Activated T-helper 17 cell treated with anti-CD3 and anti-CD28 coated beads, Interleukin-2, amount 50 U/mL, for 72 hours (primary cell): ENCODE results near the gene PCNX3. TPM values are rescaled to one million over a fixed set of nuclear protein-coding genes. Genes with fewer than 3 reads are reported as not detected.

Experiments
- ATAC-seq: fragments of 150-1000 bp; cut with Tn5 transposase; replicated peaks from 2 replicates; pipeline ENCODE4 v1.10.0; 2021; ENCODE audit warnings: mild to moderate bottlenecking, moderate library complexity
- H3K27ac Mint-ChIP-seq: one replicate; pipeline ENCODE4 v1.8.0; 2022; ENCODE audit warnings: mixed read lengths
- H3K27me3 Mint-ChIP-seq: one replicate; pipeline ENCODE4 v1.8.0; 2022; ENCODE audit warnings: mixed read lengths
- H3K36me3 Mint-ChIP-seq: one replicate; pipeline ENCODE4 v1.8.0; 2022; ENCODE audit warnings: low read depth, mild to moderate bottlenecking, mixed read lengths
- H3K4me1 Mint-ChIP-seq: one replicate; pipeline ENCODE4 v1.8.0; 2022; ENCODE audit warnings: mixed read lengths
- H3K4me3 Mint-ChIP-seq: one replicate; pipeline ENCODE4 v1.8.0; 2022; ENCODE audit warnings: mild to moderate bottlenecking, mixed read lengths
- H3K9me3 Mint-ChIP-seq: one replicate; pipeline ENCODE4 v1.8.0; 2022; ENCODE audit warnings: mixed read lengths
- total RNA-seq, 2 donors: library from RNA; stranded (reverse); gene quantifications; one replicate each; pipeline ENCODE4 v1.2.3, GENCODE V29; 2022

PCNX3 gene
- total RNA-seq, 2 donors from 2014 or later: 20.8 to 39.1 TPM

- H3K36me3 Mint-ChIP-seq: peaks cover 92% of the 10 kb centered on the region
- peak overlapping the region; percentile 89 for H3K27ac Mint-ChIP-seq
- no peaks in the 10 kb centered on the region for H3K27me3 Mint-ChIP-seq
- peaks cover 18% of the 10 kb centered on the region for H3K4me1 Mint-ChIP-seq
- H3K9me3 Mint-ChIP-seq: no peaks in the 10 kb centered on the region
- ATAC-seq: peak; percentile 37
- peak overlapping the region; percentile 94 for H3K4me3 Mint-ChIP-seq
These were observed 38.5 kb upstream of the PCNX3 start for GRCh38 chr11:65576867-65577755.

- peak overlapping the region; percentile 89 for H3K27ac Mint-ChIP-seq
- H3K9me3 Mint-ChIP-seq: no peaks in the 10 kb centered on the region
- H3K4me3 Mint-ChIP-seq: peak overlapping the region; percentile 94
- H3K4me1 Mint-ChIP-seq: peaks cover 16% of the 10 kb centered on the region
- H3K36me3 Mint-ChIP-seq: peaks cover 95% of the 10 kb centered on the region
- no peaks in the 10 kb centered on the region for H3K27me3 Mint-ChIP-seq
- no peak for ATAC-seq
These were observed 37.8 kb upstream of the PCNX3 start for GRCh38 chr11:65577756-65578109.

GRCh38 chr11:65578134-65578533, 37.4 kb upstream of the PCNX3 start:
- H3K4me1 Mint-ChIP-seq: peaks cover 16% of the 10 kb centered on the region
- H3K27me3 Mint-ChIP-seq: no peaks in the 10 kb centered on the region
- peaks cover 95% of the 10 kb centered on the region for H3K36me3 Mint-ChIP-seq
- ATAC-seq: no peak
- no peaks in the 10 kb centered on the region for H3K9me3 Mint-ChIP-seq
- H3K4me3 Mint-ChIP-seq: peak overlapping the region; percentile 94
- peak overlapping the region; percentile 89 for H3K27ac Mint-ChIP-seq

GRCh38 chr11:65578667-65579066, 36.9 kb upstream of the PCNX3 start:
- Mint-ChIP-seq H3K27ac (peak overlapping the region; percentile 89), H3K9me3 (no peaks in the 10 kb centered on the region), H3K4me3 (peak overlapping the region; percentile 94), H3K27me3 (no peaks in the 10 kb centered on the region), H3K4me1 (peaks cover 16% of the 10 kb centered on the region), H3K36me3 (peaks cover 95% of the 10 kb centered on the region)
- no peak for ATAC-seq

GRCh38 chr11:65579291-65579690, 36.3 kb upstream of the PCNX3 start:
- Mint-ChIP-seq H3K36me3 (peaks cover 95% of the 10 kb centered on the region), H3K27me3 (no peaks in the 10 kb centered on the region), H3K9me3 (no peaks in the 10 kb centered on the region), H3K4me1 (peaks cover 16% of the 10 kb centered on the region), H3K27ac (no peak overlapping the region), H3K4me3 (peak overlapping the region; percentile 94)
- ATAC-seq: no peak

GRCh38 chr11:65580031-65580692, 35.4 kb upstream of the PCNX3 start:
- H3K4me1 Mint-ChIP-seq: peaks cover 13% of the 10 kb centered on the region
- no peak overlapping the region for H3K27ac Mint-ChIP-seq
- H3K4me3 Mint-ChIP-seq: no peak overlapping the region
- ATAC-seq: no peak
- peaks cover 90% of the 10 kb centered on the region for H3K36me3 Mint-ChIP-seq
- H3K27me3 Mint-ChIP-seq: no peaks in the 10 kb centered on the region
- no peaks in the 10 kb centered on the region for H3K9me3 Mint-ChIP-seq

GRCh38 chr11:65580756-65581155, 34.8 kb upstream of the PCNX3 start:
- Mint-ChIP-seq H3K9me3 (no peaks in the 10 kb centered on the region), H3K27ac (no peak overlapping the region), H3K27me3 (no peaks in the 10 kb centered on the region), H3K36me3 (peaks cover 89% of the 10 kb centered on the region), H3K4me3 (no peak overlapping the region), H3K4me1 (peaks cover 9% of the 10 kb centered on the region)
- no peak for ATAC-seq

- Mint-ChIP-seq H3K4me3 (no peak overlapping the region), H3K27ac (peak overlapping the region; percentile 82), H3K36me3 (peaks cover 93% of the 10 kb centered on the region), H3K4me1 (peaks cover 17% of the 10 kb centered on the region), H3K27me3 (no peaks in the 10 kb centered on the region), H3K9me3 (no peaks in the 10 kb centered on the region)
- ATAC-seq: no peak
These were observed 33.6 kb upstream of the PCNX3 start for GRCh38 chr11:65581928-65582327.

GRCh38 chr11:65583589-65583988, 32.0 kb upstream of the PCNX3 start:
- peaks cover 93% of the 10 kb centered on the region for H3K36me3 Mint-ChIP-seq
- no peak overlapping the region for H3K4me3 Mint-ChIP-seq
- no peaks in the 10 kb centered on the region for H3K9me3 Mint-ChIP-seq
- peak overlapping the region; percentile 82 for H3K27ac Mint-ChIP-seq
- peaks cover 22% of the 10 kb centered on the region for H3K4me1 Mint-ChIP-seq
- no peak for ATAC-seq
- no peaks in the 10 kb centered on the region for H3K27me3 Mint-ChIP-seq

GRCh38 chr11:65584106-65584505, 31.5 kb upstream of the PCNX3 start:
- Mint-ChIP-seq H3K27ac (peak overlapping the region; percentile 65), H3K36me3 (peaks cover 93% of the 10 kb centered on the region), H3K9me3 (no peaks in the 10 kb centered on the region), H3K4me1 (peaks cover 21% of the 10 kb centered on the region), H3K4me3 (no peak overlapping the region), H3K27me3 (no peaks in the 10 kb centered on the region)
- ATAC-seq: no peak

GRCh38 chr11:65584723-65585171, 30.8 kb upstream of the PCNX3 start:
- no peak overlapping the region for H3K4me3 Mint-ChIP-seq

GRCh38 chr11:65585396-65586246, 30.0 kb upstream of the PCNX3 start:
- Mint-ChIP-seq H3K9me3 (no peaks in the 10 kb centered on the region), H3K27me3 (no peaks in the 10 kb centered on the region), H3K4me1 (peaks cover 21% of the 10 kb centered on the region), H3K36me3 (peaks cover 91% of the 10 kb centered on the region), H3K4me3 (peak overlapping the region; percentile 86), H3K27ac (peak overlapping the region; percentile 36)
- ATAC-seq: no peak

More at GRCh38 chr11:65584723-65585171, 30.8 kb upstream of the PCNX3 start:
- Mint-ChIP-seq H3K36me3 (peaks cover 91% of the 10 kb centered on the region), H3K27me3 (no peaks in the 10 kb centered on the region), H3K9me3 (no peaks in the 10 kb centered on the region), H3K27ac (no peak overlapping the region), H3K4me1 (peaks cover 21% of the 10 kb centered on the region)
- no peak for ATAC-seq

GRCh38 chr11:65586247-65586630, 29.3 kb upstream of the PCNX3 start:
- Mint-ChIP-seq H3K27me3 (no peaks in the 10 kb centered on the region), H3K9me3 (no peaks in the 10 kb centered on the region), H3K4me3 (peak overlapping the region; percentile 86), H3K4me1 (peaks cover 21% of the 10 kb centered on the region), H3K27ac (peak overlapping the region; percentile 36), H3K36me3 (peaks cover 90% of the 10 kb centered on the region)
- no peak for ATAC-seq

GRCh38 chr11:65586676-65587075, 28.9 kb upstream of the PCNX3 start:
- H3K36me3 Mint-ChIP-seq: peaks cover 90% of the 10 kb centered on the region
- H3K4me1 Mint-ChIP-seq: peaks cover 21% of the 10 kb centered on the region
- H3K27ac Mint-ChIP-seq: peak overlapping the region; percentile 36
- no peaks in the 10 kb centered on the region for H3K9me3 Mint-ChIP-seq
- ATAC-seq: no peak
- peak overlapping the region; percentile 86 for H3K4me3 Mint-ChIP-seq
- no peaks in the 10 kb centered on the region for H3K27me3 Mint-ChIP-seq
